DOHH2 (cell line): ENCODE measurements around the gene NXF3.
"Not testable (repeated sequence)": the region's sequence is repeated elsewhere in the genome, so short reads cannot be mapped to it uniquely, and the experiment has no call there.

Experiments
- H3F3A ChIP-seq: fragments of 200-600 bp; sonication (generic), shearing (Covaris generic); 2 replicates; pipeline ENCODE4 v1.6.0; 2016; ENCODE audit warnings: antibody characterized with exemption, mild to moderate bottlenecking; ENCODE audit not compliant: control insufficient read depth, insufficient read depth
- H3K27ac ChIP-seq: fragments of 200-600 bp; sonication (generic); 2 replicates; pipeline ENCODE4 v1.5.1; 2014; ENCODE audit warnings: low read depth, mild to moderate bottlenecking, low read length, moderate library complexity
- H3K27me3 ChIP-seq: fragments of 200-600 bp; sonication (generic); 2 replicates; pipeline ENCODE4 v1.6.1; 2014; ENCODE audit warnings: mild to moderate bottlenecking, low read length, mixed read lengths; ENCODE audit not compliant: control insufficient read depth
- H3K36me3 ChIP-seq: fragments of 200-600 bp; sonication (generic); 2 replicates; pipeline ENCODE4 v1.6.1; 2014; ENCODE audit warnings: mild to moderate bottlenecking, low read length, moderate library complexity, mixed read lengths; ENCODE audit not compliant: control insufficient read depth
- H3K4me1 ChIP-seq: fragments of 200-600 bp; sonication (generic); 2 replicates; pipeline ENCODE4 v1.6.1; 2014; ENCODE audit warnings: mild to moderate bottlenecking, low read length, mixed read lengths; ENCODE audit not compliant: control insufficient read depth
- H3K4me2 ChIP-seq: fragments of 200-600 bp; sonication (generic); 2 replicates; pipeline ENCODE4 v1.6.0; 2014; ENCODE audit warnings: mild to moderate bottlenecking, low read length, moderate library complexity
- H3K4me3 ChIP-seq: fragments of 200-600 bp; sonication (generic); 2 replicates; pipeline ENCODE4 v1.5.1; 2014; ENCODE audit warnings: mild to moderate bottlenecking, low read length, mixed read lengths
- H3K79me2 ChIP-seq: fragments of 200-600 bp; sonication (generic); 2 replicates; pipeline ENCODE4 v1.6.1; 2014; ENCODE audit warnings: mild to moderate bottlenecking, low read length, mixed read lengths; ENCODE audit not compliant: control insufficient read depth
- H3K9me2 ChIP-seq: fragments of 200-600 bp; sonication (generic); replicated peaks from 2 replicates; pipeline ENCODE4 v1.6.1; 2014; ENCODE audit warnings: mild to moderate bottlenecking, low read length, mixed read lengths; ENCODE audit not compliant: control insufficient read depth
- H3K9me3 ChIP-seq: fragments of 200-600 bp; sonication (generic); 2 replicates; pipeline ENCODE4 v1.6.1; 2014; ENCODE audit warnings: antibody characterized with exemption, low read length, mixed read lengths; ENCODE audit not compliant: control insufficient read depth, insufficient read depth
- H4K20me1 ChIP-seq: fragments of 200-600 bp; sonication (generic); 2 replicates; pipeline ENCODE4 v1.6.0; 2014; ENCODE audit warnings: low read depth, mild to moderate bottlenecking, antibody characterized with exemption, low read length, moderate library complexity; ENCODE audit not compliant: control insufficient read depth, insufficient read depth
- EZH2phosphoT487 ChIP-seq: fragments of 200-600 bp; sonication (generic); IDR thresholded peaks from 2 replicates; pipeline ENCODE4 v1.6.1; 2017; ENCODE audit warnings: borderline replicate concordance, mild to moderate bottlenecking, antibody characterized with exemption, low read length, moderate library complexity, mixed read lengths
- TF ChIP-seq, protein P1 (sequence below): fragments of 200-600 bp; sonication (generic); IDR thresholded peaks from one replicate; pipeline ENCODE4 v1.5.1; 2014; ENCODE audit warnings: antibody characterized with exemption, mild to moderate bottlenecking, low read depth, low read length; ENCODE audit not compliant: poor library complexity, severe bottlenecking

Gene NXF3, protein sequence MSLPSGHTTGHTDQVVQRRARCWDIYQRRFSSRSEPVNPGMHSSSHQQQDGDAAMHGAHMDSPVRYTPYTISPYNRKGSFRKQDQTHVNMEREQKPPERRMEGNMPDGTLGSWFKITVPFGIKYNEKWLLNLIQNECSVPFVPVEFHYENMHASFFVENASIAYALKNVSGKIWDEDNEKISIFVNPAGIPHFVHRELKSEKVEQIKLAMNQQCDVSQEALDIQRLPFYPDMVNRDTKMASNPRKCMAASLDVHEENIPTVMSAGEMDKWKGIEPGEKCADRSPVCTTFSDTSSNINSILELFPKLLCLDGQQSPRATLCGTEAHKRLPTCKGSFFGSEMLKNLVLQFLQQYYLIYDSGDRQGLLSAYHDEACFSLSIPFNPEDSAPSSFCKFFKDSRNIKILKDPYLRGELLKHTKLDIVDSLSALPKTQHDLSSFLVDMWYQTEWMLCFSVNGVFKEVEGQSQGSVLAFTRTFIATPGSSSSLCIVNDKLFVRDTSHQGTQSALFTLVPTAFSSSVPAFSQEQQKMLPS

DNA sequence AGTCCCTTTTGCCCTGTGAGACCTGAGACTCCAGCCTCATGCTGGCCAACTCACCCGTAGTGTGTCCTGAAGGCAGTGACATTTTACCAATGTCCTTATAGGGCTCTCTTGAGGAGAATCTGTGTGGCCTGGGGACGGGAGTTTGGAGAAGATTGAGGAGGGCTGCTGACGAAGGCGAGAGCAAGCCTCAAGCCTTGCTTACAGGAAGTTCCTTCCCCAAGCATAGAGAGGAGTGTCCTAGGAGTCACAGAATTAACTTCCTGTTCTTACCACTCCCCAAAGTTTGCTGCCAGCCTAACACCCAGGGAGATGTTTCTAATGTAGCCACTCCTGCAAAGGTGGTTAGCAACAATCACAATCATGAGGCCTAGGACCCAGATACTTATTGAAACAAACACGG is at the start of gene NXF3:
Gene NXF3, minus strand, starts transcription at position 202 of the 400 bp plus-strand sequence. Its CDS starts 120 bp downstream, at position 82.
- Histone ChIP-seq H3K36me3 (no peaks in the 10 kb centered on the region), H4K20me1 (no peaks in the 10 kb centered on the region), H3K9me2 (no peaks in the 10 kb centered on the region), H3K27me3 (no peaks in the 10 kb centered on the region), H3K4me2 (no peak within 1 kb of the TSS), H3K4me3 (no peak within 1 kb of the TSS), H3K27ac (no peak within 1 kb of the TSS), H3K9me3 (no peaks in the 10 kb centered on the region), H3F3A (no peaks in the 10 kb centered on the region), H3K4me1 (no peaks in the 10 kb centered on the region), H3K79me2 (no peaks in the 10 kb centered on the region)
- no peak for TF ChIP-seq EZH2phosphoT487
- TF ChIP-seq, protein P1, sequence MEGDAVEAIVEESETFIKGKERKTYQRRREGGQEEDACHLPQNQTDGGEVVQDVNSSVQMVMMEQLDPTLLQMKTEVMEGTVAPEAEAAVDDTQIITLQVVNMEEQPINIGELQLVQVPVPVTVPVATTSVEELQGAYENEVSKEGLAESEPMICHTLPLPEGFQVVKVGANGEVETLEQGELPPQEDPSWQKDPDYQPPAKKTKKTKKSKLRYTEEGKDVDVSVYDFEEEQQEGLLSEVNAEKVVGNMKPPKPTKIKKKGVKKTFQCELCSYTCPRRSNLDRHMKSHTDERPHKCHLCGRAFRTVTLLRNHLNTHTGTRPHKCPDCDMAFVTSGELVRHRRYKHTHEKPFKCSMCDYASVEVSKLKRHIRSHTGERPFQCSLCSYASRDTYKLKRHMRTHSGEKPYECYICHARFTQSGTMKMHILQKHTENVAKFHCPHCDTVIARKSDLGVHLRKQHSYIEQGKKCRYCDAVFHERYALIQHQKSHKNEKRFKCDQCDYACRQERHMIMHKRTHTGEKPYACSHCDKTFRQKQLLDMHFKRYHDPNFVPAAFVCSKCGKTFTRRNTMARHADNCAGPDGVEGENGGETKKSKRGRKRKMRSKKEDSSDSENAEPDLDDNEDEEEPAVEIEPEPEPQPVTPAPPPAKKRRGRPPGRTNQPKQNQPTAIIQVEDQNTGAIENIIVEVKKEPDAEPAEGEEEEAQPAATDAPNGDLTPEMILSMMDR = no peak

DNA sequence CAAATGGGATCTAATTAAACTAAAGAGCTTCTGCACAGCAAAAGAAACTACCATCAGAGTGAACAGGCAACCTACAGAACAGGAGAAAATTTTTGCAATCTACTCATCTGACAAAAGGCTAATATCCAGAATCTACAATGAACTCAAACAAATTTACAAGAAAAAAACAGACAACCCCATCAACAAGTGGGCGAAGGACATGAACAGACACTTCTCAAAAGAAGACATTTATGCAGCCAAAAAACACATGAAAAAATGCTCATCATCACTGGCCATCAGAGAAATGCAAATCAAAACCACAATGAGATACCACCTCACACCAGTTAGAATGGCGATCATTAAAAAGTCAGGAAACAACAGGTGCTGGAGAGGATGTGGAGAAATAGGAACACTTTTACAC is 43.6 kb upstream of the NXF3 start:
- not testable (repeated sequence) for H3K4me1 ChIP-seq

DNA sequence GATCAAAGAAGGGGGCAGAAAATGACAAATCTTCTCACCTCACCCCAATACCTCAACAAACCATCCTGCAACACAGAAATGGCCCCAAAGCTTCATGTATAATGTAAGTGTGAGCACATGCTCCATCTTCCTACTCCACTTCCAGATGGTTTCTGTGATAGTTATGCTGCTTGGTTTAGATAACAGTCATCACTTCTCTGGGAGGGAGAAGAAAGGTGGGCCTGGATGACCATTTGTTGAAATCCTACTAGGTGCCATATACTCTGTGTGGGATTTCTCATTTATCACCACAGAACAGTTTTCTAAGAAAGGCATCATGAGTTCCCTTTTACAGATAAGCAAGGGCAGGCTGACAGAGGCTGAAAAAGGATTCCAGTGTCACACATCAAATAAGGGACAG is 31.3 kb upstream of the NXF3 start:
- Histone ChIP-seq H3K4me2 (no peak overlapping the region), H4K20me1 (no peaks in the 10 kb centered on the region), H3F3A (no peaks in the 10 kb centered on the region), H3K36me3 (no peaks in the 10 kb centered on the region), H3K4me1 (no peaks in the 10 kb centered on the region), H3K9me3 (no peaks in the 10 kb centered on the region), H3K9me2 (no peaks in the 10 kb centered on the region), H3K27me3 (no peaks in the 10 kb centered on the region), H3K4me3 (no peak overlapping the region), H3K27ac (no peak overlapping the region), H3K79me2 (no peaks in the 10 kb centered on the region)
- TF ChIP-seq EZH2phosphoT487 = no peak
- TF ChIP-seq, protein P1 = no peak

More for the DNA sequence above, 43.6 kb upstream of the NXF3 start:
- H3K79me2 ChIP-seq, H3F3A ChIP-seq, H3K27me3 ChIP-seq, H3K9me2 ChIP-seq, H4K20me1 ChIP-seq, H3K36me3 ChIP-seq, H3K27ac ChIP-seq, H3K4me2 ChIP-seq, H3K9me3 ChIP-seq, H3K4me3 ChIP-seq: not testable (repeated sequence)

DNA sequence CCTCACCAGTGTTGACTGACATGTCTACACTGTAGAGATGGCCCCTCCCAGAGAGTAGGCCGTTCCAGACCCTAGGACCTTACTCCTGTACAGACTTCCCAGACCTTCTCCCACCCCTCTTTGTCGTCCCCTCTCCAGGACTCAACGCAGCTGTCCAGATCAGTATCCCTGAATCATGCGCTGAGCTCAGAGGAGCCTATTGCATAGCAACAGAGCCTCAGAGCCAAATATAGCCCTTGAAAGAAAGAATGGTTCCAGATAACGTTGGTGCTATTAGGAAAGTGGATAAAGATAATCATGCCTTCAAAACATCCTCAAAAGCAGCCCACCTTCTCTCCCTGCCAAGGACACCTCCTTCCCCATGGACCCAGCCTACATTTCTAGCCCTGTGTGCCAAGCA is 27.8 kb upstream of the NXF3 start:
- H3K4me1 ChIP-seq = no peaks in the 10 kb centered on the region

DNA sequence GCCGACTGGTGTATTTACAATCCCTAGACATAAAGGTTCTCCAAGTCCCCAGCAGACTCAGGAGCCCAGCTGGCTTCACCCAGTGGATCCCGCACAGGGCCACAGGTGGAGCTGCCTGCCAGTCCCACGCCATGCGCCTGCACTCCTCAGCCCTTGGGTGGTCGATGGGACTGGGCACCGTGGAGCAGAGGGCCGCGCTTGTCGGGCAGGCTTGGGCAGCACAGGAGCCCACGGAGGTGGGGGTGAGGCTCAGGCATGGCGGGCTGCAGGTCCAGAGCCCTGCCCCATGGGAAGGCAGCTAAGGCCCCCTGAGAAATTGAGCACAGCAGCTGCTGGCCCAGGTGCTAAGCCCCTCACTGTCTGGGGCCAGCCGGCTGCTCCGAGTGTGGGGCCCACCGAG is 24.0 kb upstream of the NXF3 start:
- H3K4me2 ChIP-seq, H3K4me3 ChIP-seq, H3K9me2 ChIP-seq, H3K9me3 ChIP-seq, H3K27me3 ChIP-seq, H3F3A ChIP-seq, H3K27ac ChIP-seq, H3K4me1 ChIP-seq, H4K20me1 ChIP-seq, H3K36me3 ChIP-seq, H3K79me2 ChIP-seq: not testable (repeated sequence)

More for the DNA sequence above, 27.8 kb upstream of the NXF3 start:
- Histone ChIP-seq H3K4me3 (no peak overlapping the region), H3K27me3 (no peaks in the 10 kb centered on the region), H3K4me2 (no peak overlapping the region), H3K79me2 (no peaks in the 10 kb centered on the region), H3K9me3 (no peaks in the 10 kb centered on the region), H3K9me2 (no peaks in the 10 kb centered on the region), H3K27ac (no peak overlapping the region), H3K36me3 (no peaks in the 10 kb centered on the region), H3F3A (no peaks in the 10 kb centered on the region), H4K20me1 (no peaks in the 10 kb centered on the region)
- TF ChIP-seq, protein P1 = no peak
- TF ChIP-seq EZH2phosphoT487 = no peak

DNA sequence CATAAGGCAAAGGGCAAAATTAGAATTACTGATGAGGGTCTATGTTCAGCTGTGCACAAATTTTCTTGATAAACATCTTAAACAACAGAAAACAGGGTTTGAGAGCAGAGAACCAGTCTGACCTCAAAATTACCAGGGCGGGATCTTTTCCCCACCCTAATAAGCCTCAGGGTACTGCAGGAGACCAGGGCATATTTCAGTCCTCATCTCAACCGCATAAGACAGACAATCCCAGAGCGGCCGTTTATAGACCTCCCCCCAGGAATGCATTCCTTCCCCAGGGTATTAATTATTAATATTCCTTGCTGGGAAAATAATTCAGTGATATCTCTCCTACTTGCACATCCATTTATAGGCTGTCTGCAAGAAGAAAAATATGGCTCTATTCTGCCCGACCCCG is 16.6 kb upstream of the NXF3 start:
- not testable (repeated sequence) for H3K79me2 ChIP-seq, H3K4me1 ChIP-seq, H4K20me1 ChIP-seq, H3K27me3 ChIP-seq, H3K9me2 ChIP-seq, H3K27ac ChIP-seq, H3K4me3 ChIP-seq, H3K9me3 ChIP-seq, H3K4me2 ChIP-seq, H3F3A ChIP-seq, H3K36me3 ChIP-seq
